HCT116 (cell line): ENCODE results near the gene MTHFD1L. TPM values are rescaled to one million over a fixed set of nuclear protein-coding genes. Genes with fewer than 3 reads are reported as not detected.

Experiments used
- ATAC-seq: fragments of 200-7000 bp; cut with Tn5 transposase; 2 replicates; pipeline ENCODE4 v1.9.1; 2020; ENCODE audit warnings: mild to moderate bottlenecking, moderate library complexity
- BruUV-seq: library from RNA; stranded (reverse); fragments of 400-500 nt; replicated peaks from 2 replicates; lab custom pipeline; 2021; lab: Mats Ljungman, UMichigan
- CTCF ChIA-PET: fragments of 300-600 bp; sonication (Branson Sonifier 250); formaldehyde crosslinking; loops from one replicate; lab custom pipeline; 2021; ENCODE audit warnings: antibody characterized with exemption; lab: Charles Lee
- POLR2A ChIA-PET: fragments of 300-600, 350-600 bp; sonication (Branson Sonifier 250); formaldehyde crosslinking; loops from one replicate; lab custom pipeline; 2021; ENCODE audit warnings: antibody characterized with exemption; lab: Charles Lee
- RAD21 ChIA-PET, 2 experiments: fragments of 300-600 bp; sonication (Branson Sonifier 250); formaldehyde crosslinking; loops; one replicate each; lab custom pipeline; 2023; ENCODE audit warnings: low total read pairs in 2 of 2; ENCODE audit not compliant: uncharacterized antibody in 2 of 2, unreplicated experiment in 2 of 2, low non-redundant PET in 1 of 2; lab: Charles Lee
- DNase-seq: peaks from one replicate; pipeline ENCODE4 v3.0.0-alpha.2; 2010; ENCODE audit warnings: low read depth, low spot score
- H2AFZ ChIP-seq: fragments of 200-600 bp; shearing (Covaris generic), sonication (generic); 2 replicates; pipeline ENCODE4 v1.6.1; 2017; ENCODE audit warnings: low read depth, mixed run types, mixed read lengths, antibody characterized with exemption, low read length; ENCODE audit not compliant: poor library complexity, severe bottlenecking
- H3K27ac ChIP-seq: 2 replicates; pipeline ENCODE4 v1.5.1; 2012; ENCODE audit warnings: low read depth, low read length
- H3K27me3 ChIP-seq: fragments of 200-600 bp; sonication (generic); 2 replicates; pipeline ENCODE4 v1.6.1; 2016; ENCODE audit warnings: mixed run types, low read length, mixed read lengths; ENCODE audit not compliant: insufficient read depth
- H3K36me3 ChIP-seq, 2 experiments: fragments of 200-500 bp in 1 of 2; fragments of 200-600 bp in 1 of 2; sonication (Bioruptor generic) in 1 of 2; sonication (generic) in 1 of 2; 2 replicates each; pipeline versions ENCODE4 v1.5.1 to v1.6.1; 2014 to 2016; ENCODE audit warnings: low read length in 2 of 2, inconsistent platforms in 1 of 2, mixed read lengths in 1 of 2, mixed run types in 1 of 2; ENCODE audit not compliant: insufficient read depth in 2 of 2, control insufficient read depth in 1 of 2
- H3K4me1 ChIP-seq, 2 experiments: fragments of 200-600 bp in 1 of 2; sonication (generic) in 1 of 2; 2 replicates each; pipeline versions ENCODE4 v1.5.1 to v1.6.1; 2012 to 2017; ENCODE audit warnings: low read length in 2 of 2, inconsistent platforms in 1 of 2, mild to moderate bottlenecking in 1 of 2, mixed read lengths in 1 of 2, mixed run types in 1 of 2, moderate library complexity in 1 of 2; ENCODE audit not compliant: insufficient read depth in 2 of 2, control insufficient read depth in 1 of 2
- H3K4me2 ChIP-seq: fragments of 200-600 bp; sonication (generic); 2 replicates; pipeline ENCODE4 v1.6.1; 2017; ENCODE audit warnings: mixed run types, low read length, mixed read lengths
- H3K4me3 ChIP-seq, 2 experiments: fragments of 200-600 bp in 1 of 2; sonication (generic) in 1 of 2; replicated peaks in 1 of 2; 2 replicates each; pipeline ENCODE4 v1.5.1; 2011 to 2016; ENCODE audit warnings: low read length in 2 of 2, control low read depth in 1 of 2, low read depth in 1 of 2, mild to moderate bottlenecking in 1 of 2, mixed read lengths in 1 of 2, mixed run types in 1 of 2
- H3K79me2 ChIP-seq: fragments of 200-600 bp; sonication (generic); 2 replicates; pipeline ENCODE4 v1.6.1; 2017; ENCODE audit warnings: mild to moderate bottlenecking, mixed run types, low read length, moderate library complexity, mixed read lengths; ENCODE audit not compliant: insufficient read depth
- H3K9ac ChIP-seq: fragments of 200-600 bp; sonication (generic); 2 replicates; pipeline ENCODE4 v1.6.1; 2016; ENCODE audit warnings: low read length, mixed read lengths
- H3K9me2 ChIP-seq: fragments of 200-600 bp; sonication (generic), shearing (Covaris generic); 2 replicates; pipeline ENCODE4 v1.6.1; 2017; ENCODE audit warnings: mixed run types, mild to moderate bottlenecking, moderate library complexity; ENCODE audit not compliant: insufficient read depth
- H3K9me3 ChIP-seq, 2 experiments: fragments of 200-500 bp in 1 of 2; fragments of 200-600 bp in 1 of 2; sonication (Bioruptor generic) in 1 of 2; sonication (generic) in 1 of 2; 2 replicates each; pipeline ENCODE4 v1.6.1; 2014 to 2017; ENCODE audit warnings: low read length in 2 of 2, mixed read lengths in 2 of 2, inconsistent platforms in 1 of 2, low read depth in 1 of 2, mild to moderate bottlenecking in 1 of 2, mixed run types in 1 of 2, moderate library complexity in 1 of 2; ENCODE audit not compliant: control insufficient read depth in 1 of 2, insufficient read depth in 1 of 2
- H4K20me1 ChIP-seq: fragments of 200-600 bp; sonication (generic), shearing (Covaris generic); 2 replicates; pipeline ENCODE4 v1.6.1; 2017; ENCODE audit warnings: mixed run types, mild to moderate bottlenecking, moderate library complexity; ENCODE audit not compliant: insufficient read depth
- ATF3 ChIP-seq: IDR thresholded peaks from 2 replicates; pipeline ENCODE4 v1.6.1; 2012
- CEBPB ChIP-seq: IDR thresholded peaks from 2 replicates; pipeline ENCODE4 v1.6.1; 2012; ENCODE audit warnings: low read depth
- ELF1 ChIP-seq: IDR thresholded peaks from 2 replicates; pipeline ENCODE4 v1.6.1; 2012; ENCODE audit warnings: low read depth, borderline replicate concordance
- EZH2phosphoT487 ChIP-seq: fragments of 200-600 bp; IDR thresholded peaks from 2 replicates; pipeline ENCODE4 v1.6.1; 2018; ENCODE audit warnings: antibody characterized with exemption, borderline replicate concordance
- FOSL1 ChIP-seq: IDR thresholded peaks from 2 replicates; pipeline ENCODE4 v1.6.1; 2012; ENCODE audit warnings: low read depth
- JUND ChIP-seq: IDR thresholded peaks from 2 replicates; pipeline ENCODE4 v1.6.1; 2012
- MAX ChIP-seq: IDR thresholded peaks from 2 replicates; pipeline ENCODE4 v1.6.1; 2012
- POLR2A ChIP-seq: IDR thresholded peaks from 2 replicates; pipeline ENCODE4 v1.7.0; 2011; ENCODE audit warnings: borderline replicate concordance; ENCODE audit not compliant: insufficient read depth, insufficient read length; ENCODE audit errors: extremely low read depth
- REST ChIP-seq: IDR thresholded peaks from 2 replicates; pipeline ENCODE4 v1.6.1; 2012; ENCODE audit warnings: low read depth
- SIN3A ChIP-seq: IDR thresholded peaks from 2 replicates; pipeline ENCODE4 v1.6.1; 2012; ENCODE audit warnings: low read depth
- SRF ChIP-seq: IDR thresholded peaks from 2 replicates; pipeline ENCODE4 v1.6.1; 2012; ENCODE audit warnings: low read depth
- TCF7L2 ChIP-seq: IDR thresholded peaks from 2 replicates; pipeline ENCODE4 v1.7.0; 2011; ENCODE audit warnings: borderline replicate concordance, inconsistent platforms; ENCODE audit not compliant: insufficient read depth, insufficient read length; ENCODE audit errors: extremely low read depth
- YY1 ChIP-seq: IDR thresholded peaks from 2 replicates; pipeline ENCODE4 v1.6.1; 2011; ENCODE audit warnings: low read length, low read depth, moderate library complexity, mild to moderate bottlenecking; ENCODE audit not compliant: insufficient replicate concordance; ENCODE audit errors: extremely low read depth
- ZFX ChIP-seq: fragments of 450-650 bp; IDR thresholded peaks from 2 replicates; pipeline ENCODE4 v1.6.1; 2017
- ZNF274 ChIP-seq: fragments of 200-500 bp; sonication (Bioruptor generic); IDR thresholded peaks from 2 replicates; pipeline ENCODE4 v1.6.1; 2014; ENCODE audit warnings: mild to moderate bottlenecking, low read depth, low read length, inconsistent platforms
- intact Hi-C: fragments of 100-400 bp; cut with micrococcal nuclease; formaldehyde crosslinking; loops from 2 replicates; pipeline ENCODE4 v1.10.0; 2022
- total RNA-seq: library from RNA; stranded (reverse); gene quantifications from one replicate; pipeline ENCODE4 v1.2.1, GENCODE V29; 2021; ENCODE audit not compliant: unreplicated experiment

Gene MTHFD1L
- total RNA-seq, 1 experiment from 2014 or later, result 127 TPM

- TF ChIP-seq SRF (no peak), SIN3A (no peak), FOSL1 (no peak), ATF3 (no peak), CEBPB (no peak), ZFX (no peak), TCF7L2 (no peak), YY1 (no peak), EZH2phosphoT487 (no peak), JUND (no peak), POLR2A (no peak), ELF1 (no peak)
- BruUV-seq, result no TSS peak
- ChIA-PET POLR2A (interaction anchor here (0.8 kb wide), 1 partner anchor 50 kb away, joined by 4 read pairs; no protein-coding TSS in a partner anchor), RAD21 (no interaction called here), CTCF (no interaction called here)
- intact Hi-C loops, result no loop called here
- DNase-seq (no peak), ATAC-seq (no peak)
- Histone ChIP-seq H3K27me3 (no peaks in the 10 kb centered on the region), H3K4me1 (peaks cover 13 to 65% of the 10 kb centered on the region in 2 experiments), H3K9me3 (no peaks in the 10 kb centered on the region), H3K79me2 (no peaks in the 10 kb centered on the region), H3K9me2 (no peaks in the 10 kb centered on the region), H3K4me3 (no peak overlapping the region), H3K9ac (no peak overlapping the region), H2AFZ (no peak overlapping the region), H3K4me2 (no peak overlapping the region), H4K20me1 (no peaks in the 10 kb centered on the region), H3K36me3 (no peaks in the 10 kb centered on the region), H3K27ac (no peak overlapping the region)
Measured at GRCh38 chr6:151110576-151110905, 245.0 kb downstream of the MTHFD1L start.

GRCh38 chr6:151111670-151112069, 246.2 kb downstream of the MTHFD1L start:
- TF ChIP-seq ZNF274, result no peak
- no peak for TF ChIP-seq ELF1
- TF ChIP-seq JUND, result no peak
- TF ChIP-seq POLR2A, result no peak
- TF ChIP-seq MAX, result no peak
- no peak for TF ChIP-seq REST
- ChIA-PET CTCF (no interaction called here), POLR2A (interaction anchor here (1.0 kb wide), 1 partner anchor 215 kb away, joined by 3 read pairs; no protein-coding TSS in a partner anchor), RAD21 (no interaction called here)
- Histone ChIP-seq H4K20me1 (no peaks in the 10 kb centered on the region), H3K4me1 (peaks cover 13 to 60% of the 10 kb centered on the region in 2 experiments), H3K79me2 (no peaks in the 10 kb centered on the region), H3K9ac (no peak overlapping the region), H3K4me3 (no peak overlapping the region), H3K9me2 (no peaks in the 10 kb centered on the region), H3K27ac (no peak overlapping the region), H3K4me2 (no peak overlapping the region), H3K9me3 (no peaks in the 10 kb centered on the region), H3K27me3 (no peaks in the 10 kb centered on the region), H2AFZ (no peak overlapping the region), H3K36me3 (no peaks in the 10 kb centered on the region)
- no peak for DNase-seq
- intact Hi-C loops, result no loop called here
- ATAC-seq, result no peak
- no TSS peak for BruUV-seq
